ENCODE results near the gene OR52N4.
A peak's percentile ranks its signal among the peaks of the same experiment; 100 is the strongest.
"Not testable (repeated sequence)": the region's sequence is repeated elsewhere in the genome, so short reads cannot be mapped to it uniquely, and the experiment has no call there.

OR52N4 gene

GRCh38 chr11:5753943-5754342, at the start of gene OR52N4:
Gene OR52N4, plus strand, starts transcription at chr11:5754243. Its CDS starts 498 bp downstream, at chr11:5754741.
- TF ChIP-seq CTCF (IDR thresholded peaks at IDR 0.05; ENCODE audit: insufficient read depth, low read depth, low read length, missing control alignments), result no peak
- DNase-seq (ENCODE audit: low read depth), result no peak
- H3K4me3 ChIP-seq (ENCODE audit: low read length), result no peak within 1 kb of the TSS

- no peak overlapping the region for H3K4me3 ChIP-seq (ENCODE audit: low read length)
- DNase-seq (ENCODE audit: low read depth), result peak; percentile 52
- no peak for TF ChIP-seq CTCF (IDR thresholded peaks at IDR 0.05; ENCODE audit: insufficient read depth, low read depth, low read length, missing control alignments)
Observed at GRCh38 chr11:5705688-5706087, 48.4 kb upstream of the OR52N4 start.

GRCh38 chr11:5712507-5712906, 41.5 kb upstream of the OR52N4 start:
- peak; percentile 33 for DNase-seq (ENCODE audit: low read depth)
- no peak overlapping the region for H3K4me3 ChIP-seq (ENCODE audit: low read length)
- peak; percentile 58 for TF ChIP-seq CTCF (IDR thresholded peaks at IDR 0.05; ENCODE audit: insufficient read depth, low read depth, low read length, missing control alignments)

DNA sequence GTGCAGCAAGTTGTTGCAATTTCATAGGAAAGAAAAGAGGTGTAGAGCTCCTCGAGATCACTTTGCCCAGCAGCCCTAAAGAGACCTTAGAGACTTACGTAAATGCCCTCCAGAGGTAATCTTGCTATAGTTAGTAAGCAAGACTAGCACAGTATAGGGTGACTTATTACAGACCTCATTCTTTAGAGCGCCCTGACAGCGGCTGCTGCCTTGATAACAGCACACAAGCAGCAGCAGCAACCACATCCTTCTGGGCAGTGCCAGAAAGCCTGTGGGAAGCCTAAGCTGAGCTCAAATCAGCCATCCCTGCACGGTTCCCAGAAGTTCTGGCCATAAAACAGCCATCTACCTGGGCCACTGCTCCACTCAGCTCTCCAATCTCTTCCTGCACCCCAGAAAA, 40.3 kb upstream of the OR52N4 start:
- DNase-seq (ENCODE audit: low read depth), result no peak
- H3K4me3 ChIP-seq (ENCODE audit: low read length), result no peak overlapping the region
- TF ChIP-seq CTCF (IDR thresholded peaks at IDR 0.05; ENCODE audit: insufficient read depth, low read depth, low read length, missing control alignments), result no peak

DNA sequence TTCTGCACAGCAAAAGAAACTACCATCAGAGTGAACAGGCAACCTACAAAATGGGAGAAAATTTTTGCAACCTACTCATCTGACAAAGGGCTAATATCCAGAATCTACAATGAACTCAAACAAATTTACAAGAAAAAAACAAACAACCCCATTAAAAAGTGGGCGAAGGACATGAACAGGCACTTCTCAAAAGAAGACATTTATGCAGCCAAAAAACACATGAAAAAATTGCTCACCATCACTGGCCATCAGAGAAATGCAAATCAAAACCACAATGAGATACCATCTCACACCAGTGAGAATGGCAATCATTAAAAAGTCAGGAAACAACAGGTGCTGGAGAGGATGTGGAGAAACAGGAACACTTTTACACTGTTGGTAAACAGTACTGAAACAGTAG, 37.5 kb upstream of the OR52N4 start:
- not testable (repeated sequence) for H3K4me3 ChIP-seq (ENCODE audit: low read length); DNase-seq (ENCODE audit: low read depth)

GRCh38 chr11:5719703-5720495, 34.1 kb upstream of the OR52N4 start:
- H3K4me3 ChIP-seq (ENCODE audit: low read length), result no peak overlapping the region
- DNase-seq (ENCODE audit: low read depth), result no peak
- no peak for TF ChIP-seq CTCF (IDR thresholded peaks at IDR 0.05; ENCODE audit: insufficient read depth, low read depth, low read length, missing control alignments)

DNA sequence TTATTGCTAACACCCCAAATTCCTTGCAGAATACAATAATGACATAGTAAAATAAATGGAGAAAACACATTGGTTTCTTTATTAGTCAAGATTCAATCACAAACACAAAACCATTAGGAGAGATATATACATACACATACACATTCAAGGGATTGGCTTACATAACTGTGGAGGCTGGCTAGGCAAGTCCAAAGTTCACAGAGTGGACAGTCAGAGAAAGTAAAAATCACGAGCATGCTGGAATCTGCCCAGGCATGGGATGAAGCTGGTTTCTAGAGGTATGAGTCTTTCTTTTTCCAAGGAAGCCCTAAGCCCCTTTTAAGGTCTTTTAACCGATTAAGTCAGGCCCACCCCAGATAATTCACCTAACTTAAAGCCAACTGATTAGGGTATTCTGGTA, 31.4 kb upstream of the OR52N4 start:
- no peak for DNase-seq (ENCODE audit: low read depth)
- H3K4me3 ChIP-seq (ENCODE audit: low read length), result no peak overlapping the region
- TF ChIP-seq CTCF (IDR thresholded peaks at IDR 0.05; ENCODE audit: insufficient read depth, low read depth, low read length, missing control alignments), result no peak
